IPS DF 4.7 (cell line): ENCODE measurements around the gene HES3.

Experiments used
- DNase-seq: peaks from one replicate; pipeline ENCODE4 v3.0.0-alpha.2; 2013; ENCODE audit warnings: low spot score; ENCODE audit errors: extremely low read depth

The HES3 gene, protein sequence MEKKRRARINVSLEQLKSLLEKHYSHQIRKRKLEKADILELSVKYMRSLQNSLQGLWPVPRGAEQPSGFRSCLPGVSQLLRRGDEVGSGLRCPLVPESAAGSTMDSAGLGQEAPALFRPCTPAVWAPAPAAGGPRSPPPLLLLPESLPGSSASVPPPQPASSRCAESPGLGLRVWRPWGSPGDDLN

DNA sequence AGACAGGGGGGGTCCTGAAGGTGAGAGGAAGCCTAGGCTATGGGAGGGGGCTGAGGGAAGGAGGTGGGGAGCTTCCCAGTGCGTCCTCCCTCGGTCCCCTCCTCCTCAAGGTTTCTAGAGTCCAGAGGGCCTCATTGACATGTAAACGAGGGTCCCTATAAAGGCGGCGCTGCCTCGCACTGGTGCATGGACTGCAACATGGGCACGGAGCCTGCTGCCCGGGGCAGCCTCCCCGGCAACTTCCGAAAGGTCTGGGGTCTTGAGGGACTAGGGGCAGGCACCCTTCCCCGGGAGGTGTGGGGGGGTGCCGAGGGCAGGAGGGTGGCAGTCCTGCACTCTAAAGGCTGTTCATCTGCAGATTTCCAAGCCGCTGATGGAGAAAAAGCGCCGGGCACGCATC is at the start of gene HES3:
Gene HES3 (plus strand): TSS at position 187 of the 400 bp plus-strand sequence. CDS start 187 bp downstream, at position 374.
- DNase-seq: no peak

DNA sequence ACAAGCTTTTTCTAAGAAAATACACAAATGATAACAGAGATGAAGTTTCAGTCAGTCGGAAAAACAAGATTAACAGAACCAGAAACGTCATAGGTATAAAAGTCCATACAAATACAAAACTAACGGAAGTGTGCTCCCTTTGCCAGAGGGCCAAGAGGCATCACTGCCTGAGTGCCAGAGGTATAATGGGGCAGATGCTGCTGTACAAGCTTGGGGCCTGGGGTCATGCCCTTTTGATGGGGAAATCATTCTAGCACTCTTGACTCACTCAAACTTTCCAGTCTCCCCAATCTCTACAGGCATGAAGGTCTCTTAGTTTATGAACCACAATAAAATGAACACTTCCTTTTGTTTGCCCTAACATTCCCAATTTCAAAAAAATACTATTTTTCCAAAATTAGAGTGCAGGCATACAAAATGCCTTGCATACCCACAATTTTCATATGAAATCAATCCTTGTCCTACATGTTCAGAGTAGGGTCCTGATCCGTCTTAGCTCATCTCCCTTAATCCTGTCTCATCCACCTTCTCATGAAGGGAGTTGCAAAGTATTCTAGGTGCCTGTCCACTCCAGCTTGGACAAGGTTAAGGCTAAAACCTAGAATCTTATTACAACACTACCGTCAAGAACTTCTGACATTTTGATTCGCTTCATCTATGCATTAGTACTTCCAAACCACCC is 46.1 kb upstream of the HES3 start:
- DNase-seq: no peak

DNA sequence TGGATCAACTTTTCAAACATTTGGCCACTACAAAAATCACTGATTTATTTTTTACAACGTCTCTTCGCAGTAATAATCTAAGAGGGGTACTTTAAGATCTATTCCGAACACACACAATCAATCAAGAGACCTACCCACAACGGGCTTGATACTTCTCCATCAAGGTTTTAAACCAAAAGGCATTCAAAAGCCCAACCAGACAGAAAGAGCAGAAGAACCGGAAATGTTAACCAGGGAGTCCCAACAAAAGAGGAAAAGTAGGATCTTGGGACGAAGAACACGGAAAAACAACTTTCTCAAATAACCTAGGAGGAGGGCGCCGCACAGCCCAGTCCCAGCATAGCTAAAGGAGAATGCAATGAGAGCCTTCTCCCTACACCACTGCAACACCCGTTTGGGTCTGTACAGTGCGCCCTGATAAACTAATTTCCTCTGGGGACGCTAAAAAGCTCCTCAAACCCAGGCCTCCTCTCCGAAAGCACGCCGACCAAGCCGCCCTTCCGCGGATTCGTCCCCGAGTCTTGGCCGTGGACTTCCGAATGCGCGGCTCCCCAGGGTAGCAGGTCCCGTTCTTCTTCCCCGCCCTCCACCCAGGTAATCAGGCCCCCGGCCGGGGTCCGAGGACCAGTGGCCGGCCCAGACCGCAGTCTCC is 45.2 kb upstream of the HES3 start:
- DNase-seq: no peak

DNA sequence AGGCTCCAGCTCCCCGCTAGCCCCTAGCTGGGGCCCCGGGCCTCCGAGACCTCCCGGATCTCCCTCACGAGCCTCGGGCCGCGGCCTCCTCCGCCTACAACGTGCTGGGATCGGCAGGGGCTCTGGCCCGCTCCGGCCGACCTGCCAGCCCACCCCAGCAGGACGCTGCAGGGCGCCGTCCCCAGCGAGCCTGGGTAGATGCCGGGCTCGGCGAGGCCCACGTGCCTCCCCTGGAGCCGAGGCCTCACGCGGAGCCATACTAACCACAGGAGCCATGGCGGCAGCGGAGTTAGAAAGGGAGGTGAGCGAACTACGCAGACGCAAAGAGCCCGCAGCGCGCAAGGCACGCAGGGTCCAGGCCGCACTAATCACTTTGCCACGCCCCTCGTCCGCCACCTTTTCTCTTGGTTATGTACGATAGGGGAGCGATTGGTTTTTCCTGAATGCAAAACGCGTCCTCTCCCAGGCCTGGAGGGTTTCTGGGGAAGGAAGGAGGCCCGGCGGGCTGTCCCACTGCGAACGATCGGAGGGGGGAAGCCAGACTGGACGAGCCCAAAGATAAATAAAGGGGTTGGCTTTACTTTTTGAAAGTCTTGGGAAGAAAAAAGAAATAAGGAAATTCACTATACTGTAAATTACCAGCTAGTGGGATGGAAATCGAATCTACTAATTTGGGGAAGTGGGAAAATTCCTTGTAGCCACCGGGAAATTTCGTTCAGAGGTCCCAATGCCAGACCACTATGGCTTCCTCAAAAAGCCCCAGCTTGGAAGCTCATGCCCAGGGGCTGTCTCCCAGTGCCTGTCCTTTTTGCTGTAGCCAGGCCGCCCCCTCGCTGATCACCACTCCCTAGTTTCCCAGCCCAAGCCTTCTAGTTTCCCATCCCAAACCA is 44.4 kb upstream of the HES3 start, which contains the start of gene RPL22:
Gene RPL22 (minus strand): TSS at position 298 of the 890 bp plus-strand sequence. CDS start 22 bp downstream, at position 276.
- peak; percentile 98 for DNase-seq

DNA sequence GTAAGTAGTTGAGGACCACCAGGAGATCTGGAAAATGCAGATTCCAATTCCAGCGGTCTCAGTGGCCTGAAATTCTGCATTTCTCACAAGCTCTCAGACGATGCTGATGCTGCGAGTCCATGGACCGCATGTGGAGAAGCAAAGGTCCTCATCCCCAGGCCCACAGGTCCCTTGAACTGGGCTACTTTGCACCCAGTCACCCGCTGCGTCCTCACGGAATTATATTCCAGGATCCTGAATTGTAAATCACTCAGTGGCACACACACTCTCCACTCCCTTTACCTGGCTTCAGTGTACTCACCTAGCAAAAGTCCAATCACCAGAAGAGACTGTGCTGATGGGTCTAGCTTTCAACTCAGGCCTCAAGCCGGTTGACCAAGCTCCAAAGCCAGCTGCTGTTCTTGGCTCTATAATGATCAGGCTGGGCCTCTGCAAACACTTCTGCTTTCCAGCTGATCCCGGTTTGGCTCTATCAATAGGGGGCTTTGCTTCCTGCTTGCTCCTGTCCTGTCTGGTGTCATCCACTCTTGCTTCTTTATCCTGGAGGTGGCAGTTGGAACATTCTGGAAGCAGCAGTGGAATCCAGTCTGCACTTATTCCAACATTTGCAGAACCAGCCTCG is 43.7 kb upstream of the HES3 start:
- no peak for DNase-seq

DNA sequence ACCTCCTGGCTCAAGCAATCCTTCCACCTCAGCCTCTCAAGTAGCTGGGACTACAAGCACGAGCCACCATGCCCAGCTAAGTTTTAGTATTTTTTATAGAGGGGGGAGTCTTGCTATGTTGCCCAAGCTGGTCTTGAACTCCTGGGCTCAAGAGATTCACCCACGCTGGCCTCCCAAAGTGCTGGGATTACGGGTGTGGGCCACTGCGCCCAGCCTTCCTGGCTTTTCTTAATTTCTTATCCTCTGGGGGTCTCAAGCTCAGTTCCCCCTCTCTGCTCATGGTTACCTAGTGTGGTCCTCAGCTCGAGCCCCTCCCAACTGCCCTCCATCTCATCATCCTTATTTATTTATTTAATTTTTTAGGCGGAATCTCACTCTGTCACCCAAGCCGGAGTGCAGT is 41.7 kb upstream of the HES3 start:
- no peak for DNase-seq

DNA sequence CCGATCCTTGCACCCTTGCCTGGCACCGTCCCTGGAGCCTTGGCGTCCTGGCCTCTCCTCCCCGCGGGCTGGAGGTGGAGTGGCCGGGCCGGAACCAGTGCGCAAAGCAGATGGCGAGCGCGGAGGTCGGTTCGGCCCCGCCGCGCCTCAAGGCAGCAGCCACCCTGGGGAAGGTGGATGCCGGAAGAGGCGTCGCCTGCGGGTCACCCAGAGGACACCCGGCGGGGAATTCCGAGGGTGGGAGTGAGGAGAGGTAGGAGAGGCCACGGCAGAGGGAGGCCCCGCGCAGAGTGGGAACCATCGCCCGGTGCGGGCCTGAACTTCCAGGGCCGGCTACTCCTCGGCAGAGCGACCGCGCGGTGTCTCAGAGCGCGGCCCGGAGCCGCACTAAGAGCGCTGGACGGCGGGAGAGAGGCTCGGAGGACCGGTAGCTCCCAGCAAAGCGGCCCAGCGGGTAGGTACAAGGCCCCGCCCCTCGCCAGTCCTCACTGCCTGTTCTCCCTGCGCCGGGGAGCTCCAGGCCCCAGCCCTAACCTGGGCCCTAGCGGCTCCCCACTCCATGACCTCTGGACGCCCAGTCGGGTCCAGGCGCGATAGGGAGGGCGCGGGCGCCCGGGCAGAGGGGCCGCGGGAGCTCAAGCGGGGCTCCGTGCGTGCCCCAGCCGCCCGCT is 38.0 kb upstream of the HES3 start, which contains the start of gene RNF207:
Gene RNF207 (plus strand): TSS at position 271 of the 671 bp plus-strand sequence. CDS start 417 bp downstream, outside the sequence.
- DNase-seq: no peak

DNA sequence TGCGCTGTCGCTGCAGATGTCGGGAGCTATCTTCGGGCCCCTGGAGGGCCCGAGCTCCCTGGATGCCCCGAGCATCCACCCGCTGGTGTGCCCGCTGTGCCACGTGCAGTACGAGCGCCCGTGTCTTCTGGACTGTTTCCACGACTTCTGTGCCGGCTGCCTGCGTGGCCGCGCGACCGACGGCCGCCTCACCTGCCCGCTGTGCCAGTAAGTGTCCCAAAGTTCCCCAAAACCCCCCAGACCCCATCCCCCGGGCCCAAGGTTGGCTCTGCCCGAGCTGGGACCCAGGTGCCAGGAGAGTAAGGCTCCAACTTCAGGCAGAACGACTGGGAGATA is 37.5 kb upstream of the HES3 start:
- DNase-seq: no peak

DNA sequence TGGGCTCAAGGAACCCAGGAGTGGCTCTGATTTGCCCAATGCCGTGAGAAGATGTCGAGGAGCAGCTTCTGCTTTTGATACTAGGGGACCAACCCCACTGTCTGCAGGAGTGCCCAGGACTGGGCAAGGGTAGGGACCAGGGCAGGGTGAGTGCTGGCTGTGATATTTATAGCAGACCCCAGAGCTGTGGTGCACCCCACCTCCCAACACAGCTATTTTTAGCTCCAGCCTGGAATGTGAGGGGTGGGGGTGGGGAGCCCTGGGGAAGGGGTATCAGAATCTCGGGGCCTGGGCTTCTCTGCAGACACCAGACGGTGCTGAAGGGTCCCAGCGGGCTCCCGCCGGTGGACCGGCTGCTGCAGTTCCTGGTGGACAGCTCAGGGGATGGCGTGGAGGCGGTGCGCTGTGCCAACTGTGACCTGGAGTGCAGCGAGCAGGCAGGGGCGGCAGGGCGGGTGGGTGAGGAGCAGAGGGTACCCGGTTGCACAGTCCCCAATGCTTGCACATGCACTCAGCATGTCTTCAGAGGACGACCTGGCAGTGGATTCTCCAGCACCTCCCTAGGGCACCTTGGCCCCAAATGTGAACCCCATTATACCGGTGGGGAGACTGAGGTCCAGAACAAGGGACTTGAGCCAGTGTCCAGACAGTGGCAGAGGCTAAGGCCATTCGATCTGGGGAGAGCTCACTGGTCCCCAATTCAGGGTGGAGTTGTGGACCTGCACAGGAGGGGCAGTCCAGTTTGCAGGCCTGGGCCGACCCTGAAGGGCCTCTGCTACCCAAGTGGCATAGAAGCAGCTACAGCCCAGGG is 36.7 kb upstream of the HES3 start:
- no peak for DNase-seq

DNA sequence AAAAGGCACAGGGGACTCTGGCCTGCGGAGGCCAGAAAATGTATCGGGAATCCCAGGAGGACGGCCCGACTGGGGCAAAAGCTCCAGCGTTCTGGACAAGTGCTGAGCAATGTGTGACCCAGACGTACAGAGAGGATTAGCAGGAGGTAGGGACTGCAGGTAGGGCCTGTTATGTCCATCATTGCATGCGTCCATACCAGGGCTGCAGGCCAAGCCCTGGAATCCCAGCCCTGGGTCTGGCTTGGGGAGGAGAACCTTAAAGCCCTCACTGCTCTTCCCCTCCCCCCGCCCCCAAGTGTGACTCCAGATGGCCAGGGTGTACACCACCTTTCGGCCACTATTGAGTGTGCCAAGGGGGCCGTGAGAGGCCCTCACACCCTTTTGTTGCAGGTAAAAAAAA is 36.1 kb upstream of the HES3 start:
- DNase-seq: no peak

DNA sequence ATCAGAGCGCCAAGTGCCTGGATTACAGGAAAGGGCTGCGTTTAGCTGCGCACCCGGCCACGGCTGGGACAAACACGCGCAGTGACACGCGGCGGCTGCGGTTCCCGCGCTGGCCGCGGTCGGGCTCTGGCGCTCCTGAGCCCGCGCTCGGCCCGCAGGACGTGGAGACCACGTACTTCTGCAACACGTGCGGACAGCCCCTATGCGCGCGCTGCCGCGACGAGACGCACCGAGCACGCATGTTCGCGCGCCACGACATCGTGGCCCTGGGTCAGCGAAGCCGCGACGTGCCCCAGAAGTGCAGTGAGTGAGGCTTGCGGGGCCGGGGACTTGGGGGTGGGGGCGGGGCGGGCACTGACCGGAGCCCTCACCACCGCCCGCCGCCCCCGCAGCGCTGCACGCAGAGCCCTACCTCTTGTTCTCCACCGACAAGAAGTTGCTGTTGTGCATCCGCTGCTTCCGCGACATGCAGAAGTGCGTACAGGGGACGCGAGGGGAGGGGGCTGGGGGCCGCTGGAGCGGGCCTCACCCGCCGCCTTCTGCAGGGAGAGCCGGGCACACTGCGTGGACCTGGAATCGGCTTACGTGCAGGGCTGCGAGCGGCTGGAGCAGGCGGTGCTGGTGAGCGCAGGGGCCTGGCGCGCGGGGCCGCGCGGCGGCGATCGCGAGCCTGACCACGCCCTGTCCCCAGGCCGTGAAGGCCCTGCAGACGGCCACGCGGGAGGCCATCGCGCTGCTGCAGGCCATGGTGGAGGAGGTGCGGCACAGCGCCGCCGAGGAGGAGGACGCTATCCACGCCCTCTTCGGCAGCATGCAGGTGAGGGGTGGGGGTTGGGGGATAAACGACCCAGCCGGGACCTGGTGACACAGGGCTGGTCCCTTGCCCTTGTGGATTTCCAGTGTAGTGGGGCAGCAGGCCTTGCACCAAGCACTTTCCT is 35.0 kb upstream of the HES3 start:
- DNase-seq: no peak

DNA sequence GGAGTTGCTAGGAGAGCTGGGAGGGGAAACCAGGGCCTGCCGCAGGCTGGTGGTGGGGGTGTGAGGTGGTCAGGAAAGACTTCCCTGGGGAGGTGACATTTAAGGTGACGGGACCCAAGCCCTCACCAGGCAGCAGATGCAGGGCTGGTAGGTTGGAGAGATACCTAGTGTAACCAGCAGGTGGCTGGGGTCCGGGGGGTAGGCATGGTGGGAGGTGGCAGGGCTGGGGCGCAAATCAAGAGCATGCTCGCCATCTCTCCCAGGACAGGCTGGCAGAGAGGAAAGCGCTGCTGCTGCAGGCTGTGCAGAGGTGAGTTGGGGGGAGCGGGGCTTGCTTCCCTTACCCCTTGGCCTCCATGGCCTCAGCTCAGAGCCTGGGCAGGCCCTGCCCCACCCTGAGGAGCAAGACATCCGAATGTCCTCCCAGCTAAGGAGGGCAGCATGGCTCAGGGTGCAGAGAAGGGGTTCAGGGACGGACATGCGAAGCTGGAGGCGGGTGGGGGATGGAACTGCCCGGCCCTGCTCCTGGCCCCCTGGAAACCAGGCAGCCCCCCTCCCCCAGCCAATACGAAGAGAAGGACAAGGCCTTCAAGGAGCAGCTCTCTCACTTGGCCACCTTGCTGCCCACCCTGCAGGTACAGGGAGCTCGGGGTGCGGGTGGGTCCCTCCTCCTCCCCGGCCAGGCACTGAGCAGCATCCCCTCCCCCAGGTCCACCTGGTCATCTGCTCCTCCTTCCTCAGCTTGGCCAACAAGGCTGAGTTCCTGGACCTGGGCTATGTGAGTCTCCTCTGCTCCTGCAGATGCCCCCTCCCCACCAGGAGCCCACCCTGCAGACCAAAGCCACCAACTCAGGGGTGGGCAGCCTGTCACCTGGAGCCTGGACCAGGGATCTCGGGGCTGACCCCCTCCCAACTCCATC is 34.1 kb upstream of the HES3 start:
- no peak for DNase-seq

DNA sequence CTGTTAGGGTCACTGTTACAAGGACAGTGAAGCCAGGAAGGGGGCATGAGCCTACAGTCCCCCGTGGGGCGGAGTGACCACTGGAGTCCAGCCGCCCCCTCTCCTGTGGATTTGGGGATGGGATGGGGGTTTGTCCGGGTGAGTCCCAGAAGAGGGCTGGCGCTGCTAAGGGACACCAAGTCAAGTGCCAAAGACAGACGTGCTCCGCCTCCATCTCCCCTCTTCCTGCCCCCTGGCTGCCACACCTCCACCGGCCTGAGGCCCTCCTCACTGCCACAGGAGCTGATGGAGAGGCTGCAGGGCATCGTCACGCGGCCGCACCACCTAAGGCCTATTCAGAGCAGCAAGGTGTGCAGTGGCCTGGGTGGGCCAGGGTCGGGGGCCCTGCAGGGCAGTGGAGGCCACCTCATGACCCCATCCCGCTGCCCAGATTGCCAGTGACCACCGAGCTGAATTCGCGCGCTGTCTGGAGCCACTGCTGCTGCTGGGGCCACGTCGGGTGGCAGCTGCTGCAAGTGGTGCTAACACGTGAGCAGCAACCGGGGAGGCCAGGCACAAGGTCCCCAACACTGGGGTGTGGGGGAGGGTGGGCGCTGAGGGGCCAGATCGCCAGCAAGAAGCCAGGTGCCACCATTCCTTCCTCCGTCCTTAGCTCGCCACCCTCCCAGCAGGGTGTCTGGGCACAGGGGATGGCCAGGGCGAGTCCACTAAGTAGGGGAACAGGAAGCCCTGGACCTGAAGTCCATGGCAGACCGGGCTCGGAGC is 33.2 kb upstream of the HES3 start:
- DNase-seq: no peak

DNA sequence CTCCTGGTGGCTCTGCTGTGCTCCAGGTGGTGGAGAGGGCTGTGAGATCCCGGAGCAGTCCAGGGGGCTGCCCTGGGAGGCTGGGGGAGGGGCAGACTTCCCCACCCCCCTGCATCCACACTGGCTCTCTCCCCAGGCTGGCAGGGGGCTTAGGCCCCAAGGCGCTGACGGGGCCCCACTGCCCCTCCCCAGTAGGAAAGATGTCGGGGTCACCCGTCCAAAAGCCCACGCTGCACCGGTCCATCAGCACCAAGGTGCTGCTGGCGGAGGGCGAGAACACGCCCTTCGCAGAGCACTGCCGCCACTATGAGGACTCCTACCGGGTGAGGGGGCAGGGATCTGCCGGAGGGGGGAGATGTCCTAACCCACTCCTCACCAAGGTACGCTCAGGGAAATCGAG is 32.2 kb upstream of the HES3 start:
- no peak for DNase-seq

DNA sequence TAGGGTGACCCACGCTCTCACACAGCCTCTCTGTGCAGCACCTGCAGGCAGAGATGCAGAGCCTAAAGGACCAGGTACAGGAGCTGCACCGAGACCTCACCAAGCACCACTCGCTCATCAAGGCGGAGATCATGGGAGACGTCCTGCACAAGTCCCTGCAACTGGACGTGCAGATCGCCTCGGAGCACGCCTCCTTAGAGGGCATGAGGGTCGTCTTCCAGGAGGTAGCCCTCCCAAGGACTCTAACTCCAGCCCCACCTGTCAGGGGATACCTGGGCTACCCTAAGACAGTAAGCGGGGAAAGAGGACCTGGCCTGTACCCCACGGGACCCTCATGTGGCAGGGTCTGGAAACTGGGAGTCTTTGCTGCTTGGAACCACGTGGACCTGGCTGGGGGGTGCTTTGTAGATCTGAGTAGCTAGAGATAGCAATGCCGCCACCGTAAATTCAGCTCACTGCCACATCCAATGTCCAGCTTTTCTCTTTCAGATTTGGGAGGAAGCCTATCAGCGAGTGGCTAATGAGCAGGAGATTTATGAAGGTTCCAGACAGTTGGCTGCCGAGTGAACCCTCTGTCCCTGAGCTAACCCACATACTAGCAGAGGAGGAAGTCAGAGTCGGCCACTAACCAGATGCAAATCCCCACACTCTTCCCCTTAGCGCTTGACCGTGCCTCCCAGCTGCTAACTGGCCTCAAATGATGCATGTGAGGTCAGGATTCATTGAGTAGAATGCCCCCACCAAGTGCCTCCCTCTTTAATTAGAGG is 31.6 kb upstream of the HES3 start:
- DNase-seq: no peak
